SU-DHL-6 (cell line): ENCODE data around the gene ELF2.
"Not testable (repeated sequence)": the region's sequence is repeated elsewhere in the genome, so short reads cannot be mapped to it uniquely, and the experiment has no call there.

Source experiments
- CTCF ChIP-seq: fragments of 200-600 bp; sonication (generic); IDR thresholded peaks from one replicate; pipeline ENCODE4 v1.5.1; 2017; ENCODE audit warnings: antibody characterized with exemption, mild to moderate bottlenecking, low read length, moderate library complexity; ENCODE audit not compliant: insufficient read depth, poor library complexity, severe bottlenecking
- EZH2phosphoT487 ChIP-seq: fragments of 200-600 bp; sonication (generic), shearing (Covaris generic); conservative IDR thresholded peaks from 2 replicates; pipeline ENCODE4 v1.6.1; 2018; ENCODE audit warnings: mild to moderate bottlenecking, antibody characterized with exemption, low read length, moderate library complexity, mixed read lengths

- TF ChIP-seq CTCF, EZH2phosphoT487: not testable (repeated sequence)
Measured at GRCh38 chr4:139059026-139059425, 118.0 kb downstream of the ELF2 start.
